Hair follicle dermal papilla cell (primary cell): ENCODE results near the gene TTN. TPM values are rescaled to one million over a fixed set of nuclear protein-coding genes. Genes with fewer than 3 reads are reported as not detected.

Experiments used
- total RNA-seq: library from RNA; depleted of rRNA; stranded (reverse); fragments of >200 nt; gene quantifications from 2 replicates; pipeline ENCODE4 v1.2.3, GENCODE V29; 2012

TTN gene
- total RNA-seq: under 0.01 and 0.12 TPM in 2 replicates

GRCh38 chr2:178807227-178808008, at the start of gene TTN:
Gene TTN, minus strand, starts transcription at chr2:178807423. Its CDS starts 2,781 bp downstream, at chr2:178804642.

GRCh38 chr2:178480227-178481181, 326.7 kb downstream of the TTN start, which contains the start of gene PLEKHA3:
Gene PLEKHA3, plus strand, starts transcription at chr2:178480457. Its CDS starts 413 bp downstream, at chr2:178480870.

GRCh38 chr2:178478439-178479274, 328.6 kb downstream of the TTN start, which contains the start of gene FKBP7:
Gene FKBP7, minus strand, starts transcription at chr2:178478600. Its CDS starts 101 bp downstream, at chr2:178478499.

Other genes with a start within 250 kb of the TTN start
- gene CCDC141, start 242.7 kb upstream of the TTN start, total RNA-seq: not detected in 2 replicates